CD14-positive monocyte (primary cell): Measurements from ENCODE around the gene SCN3A. TPM values are rescaled to one million over a fixed set of nuclear protein-coding genes. Genes with fewer than 3 reads are reported as not detected.

ENCODE experiments used
- DNase-seq, 3 donors: peaks; one replicate each; pipeline ENCODE4 v3.0.0-alpha.2; 2011 to 2022
- H2AFZ ChIP-seq: 2 replicates; pipeline ENCODE4 v1.6.0; 2012; ENCODE audit warnings: mild to moderate bottlenecking, low read depth, low read length, inconsistent platforms; ENCODE audit not compliant: insufficient read depth, poor library complexity, severe bottlenecking
- H3K27ac ChIP-seq, 2 donors: 1 replicate in 1 of 2; 2 replicates in 1 of 2; pipeline ENCODE4 v1.5.1; 2012 to 2013; ENCODE audit warnings: low read length in 2 of 2, control low read depth in 1 of 2, inconsistent platforms in 1 of 2, low read depth in 1 of 2, mild to moderate bottlenecking in 1 of 2
- H3K27me3 ChIP-seq, 2 donors: one replicate each; pipeline versions ENCODE4 v1.6.0 to v1.6.1; 2011 to 2013; ENCODE audit warnings: low read length in 2 of 2; ENCODE audit not compliant: control insufficient read depth in 2 of 2, insufficient read depth in 2 of 2
- H3K36me3 ChIP-seq, 2 donors: replicated peaks in 1 of 2; 1 replicate in 1 of 2; 2 replicates in 1 of 2; pipeline versions ENCODE4 v1.5.1 to v1.6.1; 2012 to 2013; ENCODE audit warnings: low read length in 2 of 2, control low read depth in 1 of 2, inconsistent platforms in 1 of 2, mild to moderate bottlenecking in 1 of 2; ENCODE audit not compliant: insufficient read depth in 2 of 2, control insufficient read depth in 1 of 2
- H3K4me1 ChIP-seq, 2 donors: 1 replicate in 1 of 2; 2 replicates in 1 of 2; pipeline versions ENCODE4 v1.5.1 to v1.6.1; 2012 to 2013; ENCODE audit warnings: low read length in 2 of 2, control low read depth in 1 of 2, inconsistent platforms in 1 of 2, mild to moderate bottlenecking in 1 of 2, moderate library complexity in 1 of 2; ENCODE audit not compliant: insufficient read depth in 2 of 2, control insufficient read depth in 1 of 2
- H3K4me2 ChIP-seq: replicated peaks from 2 replicates; pipeline ENCODE3; 2012; ENCODE audit warnings: low read length, moderate library complexity, mild to moderate bottlenecking; ENCODE audit not compliant: poor library complexity, severe bottlenecking; ENCODE audit errors: extremely low read depth
- H3K4me3 ChIP-seq, 3 experiments: fragments of 200-600 bp in 1 of 3; sonication (generic) in 1 of 3; replicated peaks in 1 of 3; 1 replicate in 2 of 3; 2 replicates in 1 of 3; pipeline ENCODE4 v1.5.1; 2011 to 2013; ENCODE audit warnings: low read length in 3 of 3, mild to moderate bottlenecking in 3 of 3, control low read depth in 2 of 3, low read depth in 2 of 3, inconsistent platforms in 1 of 3, moderate library complexity in 1 of 3
- H3K79me2 ChIP-seq: 2 replicates; pipeline ENCODE4 v1.6.0; 2012; ENCODE audit warnings: mild to moderate bottlenecking, control low read depth, inconsistent platforms, low read length, moderate library complexity; ENCODE audit not compliant: insufficient read depth
- H3K9ac ChIP-seq: 2 replicates; pipeline ENCODE4 v1.6.0; 2017; ENCODE audit warnings: low read length, mild to moderate bottlenecking; ENCODE audit not compliant: insufficient read depth, poor library complexity, severe bottlenecking
- H3K9me3 ChIP-seq, 2 donors: replicated peaks in 1 of 2; 1 replicate in 1 of 2; 2 replicates in 1 of 2; pipeline versions ENCODE4 v1.5.1 to v1.6.1; 2012 to 2013; ENCODE audit warnings: low read length in 2 of 2, control low read depth in 1 of 2; ENCODE audit not compliant: control insufficient read depth in 1 of 2, insufficient read depth in 1 of 2
- H4K20me1 ChIP-seq: 2 replicates; pipeline ENCODE4 v1.6.0; 2012; ENCODE audit warnings: mild to moderate bottlenecking, low read length, control low read depth, moderate library complexity; ENCODE audit not compliant: insufficient read depth
- H3K27ac Mint-ChIP-seq, 7 donors: one replicate each; pipeline ENCODE4 v1.8.0; 2020; ENCODE audit warnings: mild to moderate bottlenecking in 7 of 7, mixed read lengths in 7 of 7, moderate library complexity in 6 of 7, inconsistent platforms in 2 of 7
- H3K27me3 Mint-ChIP-seq, 3 donors: one replicate each; pipeline ENCODE4 v1.8.0; 2021 to 2022; ENCODE audit warnings: low read depth in 3 of 3, mild to moderate bottlenecking in 3 of 3, mixed read lengths in 3 of 3, moderate library complexity in 3 of 3, inconsistent platforms in 1 of 3
- H3K36me3 Mint-ChIP-seq, 2 donors: one replicate each; pipeline ENCODE4 v1.8.0; 2020; ENCODE audit warnings: mixed read lengths in 2 of 2, inconsistent platforms in 1 of 2, mild to moderate bottlenecking in 1 of 2
- H3K4me1 Mint-ChIP-seq: one replicate; pipeline ENCODE4 v1.8.0; 2020; ENCODE audit warnings: mild to moderate bottlenecking, mixed read lengths
- H3K4me3 Mint-ChIP-seq, 2 donors: one replicate each; pipeline ENCODE4 v1.8.0; 2020; ENCODE audit warnings: mild to moderate bottlenecking in 2 of 2, mixed read lengths in 2 of 2, moderate library complexity in 1 of 2
- H3K9me3 Mint-ChIP-seq, 7 donors: one replicate each; pipeline ENCODE4 v1.8.0; 2020 to 2022; ENCODE audit warnings: mixed read lengths in 7 of 7, mild to moderate bottlenecking in 6 of 7, moderate library complexity in 6 of 7, inconsistent platforms in 2 of 7
- WGBS: methylation state at CpG from one replicate; pipeline ENCODE4 v1.1.5; 2013; ENCODE audit warnings: missing lambda C conversion rate; ENCODE audit not compliant: insufficient coverage; 5-methylcytosine and 5-hydroxymethylcytosine counted together
- intact Hi-C, 2 donors: fragments of 100-400 bp; cut with micrococcal nuclease; formaldehyde crosslinking; loops; one replicate each; pipeline versions ENCODE4 v1.15.0 to v1.15.1; 2023
- polyA plus RNA-seq, 3 donors: library from polyadenylated mRNA; depleted of rRNA in 1 of 3; unstranded in 2 of 3; stranded (reverse) in 1 of 3; fragments of 300-500 nt in 2 of 3; fragments of >200 nt in 1 of 3; fragmentation: Illumina TruSeq in 2 of 3; gene quantifications; 1 replicate in 2 of 3; 2 replicates in 1 of 3; pipeline ENCODE4 v1.2.3, GENCODE V29; 2012 to 2021
- TF ChIP-seq, protein P1 (sequence below): fragments of 200-600 bp; IDR thresholded peaks from one replicate; pipeline ENCODE4 v1.8.0; 2022; ENCODE audit warnings: antibody characterized with exemption, mild to moderate bottlenecking

The SCN3A gene
- polyA plus RNA-seq, 3 donors, result 0.03 TPM; not detected in 2

DNA sequence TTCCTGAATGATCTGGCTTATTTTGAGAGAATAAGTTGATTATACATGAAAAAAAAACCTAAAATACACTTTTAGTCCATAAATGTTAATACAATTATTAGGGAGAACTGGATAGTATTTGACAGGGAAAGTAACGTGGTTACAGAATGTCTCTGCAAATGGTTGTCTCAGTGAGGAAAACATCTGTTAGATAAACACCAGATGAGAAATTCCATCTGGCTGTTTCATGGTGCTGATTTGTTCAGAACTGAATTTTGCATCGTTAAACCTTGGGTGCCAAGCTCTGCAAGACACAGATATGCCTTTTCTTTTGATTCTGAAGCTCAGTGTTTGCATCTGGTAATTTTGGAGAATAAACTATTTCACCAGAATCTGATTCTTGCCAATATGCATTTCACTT lies 90.4 kb downstream of the SCN3A start:
- no peaks in the 10 kb centered on the region for H3K4me1 Mint-ChIP-seq
- peaks cover 0 to 3% (median 0%) of the 10 kb centered on the region in 7 donors for H3K9me3 Mint-ChIP-seq
- Histone ChIP-seq H3K9me3 (no peaks in the 10 kb centered on the region), H3K9ac (no peak overlapping the region), H3K36me3 (no peaks in the 10 kb centered on the region), H4K20me1 (no peaks in the 10 kb centered on the region), H3K27me3 (no peaks in the 10 kb centered on the region), H3K79me2 (no peaks in the 10 kb centered on the region), H3K4me3 (no peak overlapping the region), H3K27ac (no peak overlapping the region), H3K4me1 (no peaks in the 10 kb centered on the region), H2AFZ (no peak overlapping the region), H3K4me2 (no peak overlapping the region)
- TF ChIP-seq, protein P1, sequence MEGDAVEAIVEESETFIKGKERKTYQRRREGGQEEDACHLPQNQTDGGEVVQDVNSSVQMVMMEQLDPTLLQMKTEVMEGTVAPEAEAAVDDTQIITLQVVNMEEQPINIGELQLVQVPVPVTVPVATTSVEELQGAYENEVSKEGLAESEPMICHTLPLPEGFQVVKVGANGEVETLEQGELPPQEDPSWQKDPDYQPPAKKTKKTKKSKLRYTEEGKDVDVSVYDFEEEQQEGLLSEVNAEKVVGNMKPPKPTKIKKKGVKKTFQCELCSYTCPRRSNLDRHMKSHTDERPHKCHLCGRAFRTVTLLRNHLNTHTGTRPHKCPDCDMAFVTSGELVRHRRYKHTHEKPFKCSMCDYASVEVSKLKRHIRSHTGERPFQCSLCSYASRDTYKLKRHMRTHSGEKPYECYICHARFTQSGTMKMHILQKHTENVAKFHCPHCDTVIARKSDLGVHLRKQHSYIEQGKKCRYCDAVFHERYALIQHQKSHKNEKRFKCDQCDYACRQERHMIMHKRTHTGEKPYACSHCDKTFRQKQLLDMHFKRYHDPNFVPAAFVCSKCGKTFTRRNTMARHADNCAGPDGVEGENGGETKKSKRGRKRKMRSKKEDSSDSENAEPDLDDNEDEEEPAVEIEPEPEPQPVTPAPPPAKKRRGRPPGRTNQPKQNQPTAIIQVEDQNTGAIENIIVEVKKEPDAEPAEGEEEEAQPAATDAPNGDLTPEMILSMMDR, result no peak
- no peak overlapping the region for H3K27ac Mint-ChIP-seq
- WGBS, result 75% methylated on average over 2 of the region's 2 CpGs
- peaks cover 0 to 2% (median 0%) of the 10 kb centered on the region in 3 donors for H3K27me3 Mint-ChIP-seq
- H3K36me3 Mint-ChIP-seq, result no peaks in the 10 kb centered on the region
- H3K4me3 Mint-ChIP-seq, result no peak overlapping the region
- intact Hi-C loops, result no loop called here
- no peak for DNase-seq

DNA sequence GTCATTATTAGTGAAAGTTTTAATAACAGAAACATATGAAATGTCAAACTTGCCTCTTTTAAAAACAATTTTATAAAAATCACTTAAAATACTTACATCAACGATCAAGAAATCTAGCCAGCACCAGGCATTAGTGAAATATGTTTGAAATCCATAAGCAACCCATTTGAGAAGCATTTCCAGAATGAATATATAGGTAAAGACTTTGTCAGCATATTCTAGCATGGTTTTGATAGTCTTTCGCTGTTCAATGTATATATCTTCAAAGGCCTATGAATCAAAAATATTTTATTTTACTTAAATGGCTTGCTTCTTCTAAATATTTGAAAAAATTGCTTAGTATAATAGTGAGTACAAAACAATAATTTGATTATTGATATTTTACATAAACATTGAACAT lies 91.1 kb downstream of the SCN3A start:
- Mint-ChIP-seq H3K4me1 (no peaks in the 10 kb centered on the region), H3K4me3 (no peak overlapping the region), H3K27me3 (peaks cover 0 to 2% (median 0%) of the 10 kb centered on the region in 3 donors), H3K27ac (no peak overlapping the region), H3K9me3 (peaks cover 0 to 3% (median 0%) of the 10 kb centered on the region in 7 donors), H3K36me3 (no peaks in the 10 kb centered on the region)
- Histone ChIP-seq H3K4me2 (no peak overlapping the region), H3K9ac (no peak overlapping the region), H3K79me2 (no peaks in the 10 kb centered on the region), H3K4me3 (no peak overlapping the region), H2AFZ (no peak overlapping the region), H3K9me3 (no peaks in the 10 kb centered on the region), H4K20me1 (no peaks in the 10 kb centered on the region), H3K27ac (no peak overlapping the region), H3K36me3 (no peaks in the 10 kb centered on the region), H3K4me1 (no peaks in the 10 kb centered on the region), H3K27me3 (no peaks in the 10 kb centered on the region)
- WGBS, result no CpG with 5 or more reads among the region's 2 CpGs
- no peak for DNase-seq
- intact Hi-C loops, result no loop called here
- TF ChIP-seq, protein P1, result no peak
